Tibial nerve (tissue), 4 donors: Measurements from ENCODE around the gene GABRG3. TPM values are rescaled to one million over a fixed set of nuclear protein-coding genes. Genes with fewer than 3 reads are reported as not detected.

Experiments
- DNase-seq, 2 donors: peaks; one replicate each; pipeline ENCODE4 v3.0.0-alpha.2; 2019; ENCODE audit warnings: low spot score in 2 of 2
- H3K27ac ChIP-seq, 4 donors: fragments of 200-600 bp; sonication (generic) in 3 of 4; one replicate each; pipeline ENCODE4 v1.5.1; 2017 to 2019; ENCODE audit warnings: mild to moderate bottlenecking in 1 of 4
- H3K27me3 ChIP-seq, 2 donors: fragments of 200-600 bp; sonication (generic) in 1 of 2; one replicate each; pipeline versions ENCODE4 v1.5.1 to v1.6.0; 2017 to 2019
- H3K36me3 ChIP-seq, 3 donors: fragments of 200-600 bp; sonication (generic); one replicate each; pipeline ENCODE4 v1.5.1; 2018 to 2019
- H3K4me1 ChIP-seq, 4 donors: fragments of 200-600 bp; sonication (generic) in 3 of 4; one replicate each; pipeline ENCODE4 v1.5.1; 2017 to 2019
- H3K4me3 ChIP-seq, 4 donors: fragments of 200-600 bp; sonication (generic) in 3 of 4; one replicate each; pipeline ENCODE4 v1.5.1; 2017 to 2019; ENCODE audit warnings: mild to moderate bottlenecking in 1 of 4, moderate library complexity in 1 of 4
- H3K9me3 ChIP-seq, 4 donors: fragments of 200-600 bp; sonication (generic) in 3 of 4; one replicate each; pipeline ENCODE4 v1.5.1; 2017 to 2019
- CTCF ChIP-seq, 5 experiments: fragments of 200-600 bp in 3 of 5; fragments of 450-650 bp in 2 of 5; sonication (generic) in 3 of 5; IDR thresholded peaks; one replicate each; pipeline ENCODE4 v1.5.1; 2016 to 2019; ENCODE audit warnings: antibody characterized with exemption in 5 of 5, mild to moderate bottlenecking in 3 of 5, moderate library complexity in 2 of 5
- EP300 ChIP-seq, 2 donors: sonication (generic); formaldehyde crosslinking; IDR thresholded peaks; one replicate each; pipeline ENCODE4 v1.6.1; 2017; ENCODE audit warnings: antibody characterized with exemption in 2 of 2, mild to moderate bottlenecking in 1 of 2
- POLR2A ChIP-seq, 2 donors: fragments of 450-650 bp; IDR thresholded peaks; one replicate each; pipeline ENCODE4 v1.6.1; 2017; ENCODE audit warnings: antibody characterized with exemption in 2 of 2, mild to moderate bottlenecking in 2 of 2, moderate library complexity in 2 of 2
- WGBS, 2 donors: methylation state at CpG; one replicate each; pipeline ENCODE4 v1.1.5; 2018; 5-methylcytosine and 5-hydroxymethylcytosine counted together
- total RNA-seq, 4 donors: library from RNA; depleted of rRNA; stranded (reverse); fragments of >200 nt; gene quantifications; one replicate each; pipeline ENCODE4 v1.1.0, GENCODE V29; 2016

Gene GABRG3
- total RNA-seq, 4 donors from 2014 or later: not detected

- Histone ChIP-seq H3K27me3 (no peaks in the 10 kb centered on the region), H3K36me3 (no peaks in the 10 kb centered on the region), H3K27ac (no peak overlapping the region), H3K9me3 (no peaks in the 10 kb centered on the region), H3K4me1 (no peaks in the 10 kb centered on the region), H3K4me3 (no peak overlapping the region)
- TF ChIP-seq POLR2A (IDR thresholded peaks at IDR 0.05) (no peak), CTCF (IDR thresholded peaks at IDR 0.05) (no peak), EP300 (IDR thresholded peaks at IDR 0.05) (no peak)
- DNase-seq: no peak
- whole genome bisulfite sequencing, 2 donors: 86 to 89% methylated on average over 5 of the region's 5 CpGs
Observed at GRCh38 chr15:27256446-27256845, 285.5 kb downstream of the GABRG3 start.

GRCh38 chr15:27258287-27258686, 287.3 kb downstream of the GABRG3 start:
- TF ChIP-seq EP300 (IDR thresholded peaks at IDR 0.05) (no peak), POLR2A (IDR thresholded peaks at IDR 0.05) (no peak), CTCF (IDR thresholded peaks at IDR 0.05) (no peak)
- no peaks in the 10 kb centered on the region for H3K27me3 ChIP-seq
- DNase-seq: no peak
- H3K4me3 ChIP-seq: no peak overlapping the region
- H3K27ac ChIP-seq: no peak overlapping the region
- no peaks in the 10 kb centered on the region for H3K9me3 ChIP-seq
- no peaks in the 10 kb centered on the region for H3K4me1 ChIP-seq
- H3K36me3 ChIP-seq: no peaks in the 10 kb centered on the region
- 43 to 55% methylated on average over 4 of the region's 4 CpGs for WGBS, 2 donors

GRCh38 chr15:27260523-27260922, 289.5 kb downstream of the GABRG3 start:
- H3K27me3 ChIP-seq: no peaks in the 10 kb centered on the region
- no peak for TF ChIP-seq EP300 (IDR thresholded peaks at IDR 0.05)
- no peak for TF ChIP-seq CTCF (IDR thresholded peaks at IDR 0.05)
- no peak for TF ChIP-seq POLR2A (IDR thresholded peaks at IDR 0.05)
- H3K36me3 ChIP-seq: no peaks in the 10 kb centered on the region
- DNase-seq: no peak
- H3K4me3 ChIP-seq: no peak overlapping the region
- no peak overlapping the region for H3K27ac ChIP-seq
- WGBS, 2 donors: 77 to 84% methylated on average over 4 of the region's 4 CpGs
- H3K9me3 ChIP-seq: no peaks in the 10 kb centered on the region
- H3K4me1 ChIP-seq: no peaks in the 10 kb centered on the region

GRCh38 chr15:27268923-27269322, 297.9 kb downstream of the GABRG3 start:
- DNase-seq: no peak
- TF ChIP-seq CTCF (IDR thresholded peaks at IDR 0.05) (no peak), POLR2A (IDR thresholded peaks at IDR 0.05) (no peak)
- Histone ChIP-seq H3K9me3 (no peaks in the 10 kb centered on the region), H3K4me3 (no peak overlapping the region), H3K36me3 (no peaks in the 10 kb centered on the region), H3K27ac (no peak overlapping the region), H3K27me3 (no peaks in the 10 kb centered on the region), H3K4me1 (no peaks in the 10 kb centered on the region)
- 80% methylated on average over 3 of the region's 3 CpGs for whole genome bisulfite sequencing, 2 donors

- TF ChIP-seq CTCF (IDR thresholded peaks at IDR 0.05) (no peak), POLR2A (IDR thresholded peaks at IDR 0.05) (no peak), EP300 (IDR thresholded peaks at IDR 0.05) (no peak)
- no peak for DNase-seq
- WGBS, 2 donors: 87 to 90% methylated on average over 15 of the region's 15 CpGs
- no peak overlapping the region for H3K27ac ChIP-seq
- H3K27me3 ChIP-seq: no peaks in the 10 kb centered on the region
- no peaks in the 10 kb centered on the region for H3K36me3 ChIP-seq
- H3K4me3 ChIP-seq: no peak overlapping the region
- no peaks in the 10 kb centered on the region for H3K4me1 ChIP-seq
- no peaks in the 10 kb centered on the region for H3K9me3 ChIP-seq
Observed at GRCh38 chr15:27271258-27271657, 300.3 kb downstream of the GABRG3 start.
